Measurements from ENCODE around the gene FREY1.

Gene FREY1

GRCh38 chr11:45857961-45858474 is 49.1 kb downstream of the FREY1 start:
- no peak overlapping the region for H3K27ac ChIP-seq (replicated peaks)
- DNase-seq (ENCODE audit: low read depth in 1 of 2, low spot score in 1 of 2) = peak; percentile 17 to 31
- H3K4me3 ChIP-seq (replicated peaks; ENCODE audit: insufficient read depth, low read length) = no peak overlapping the region
- no peaks in the 10 kb centered on the region for H3K27me3 ChIP-seq (ENCODE audit: insufficient read depth, poor library complexity, severe bottlenecking)
- TF ChIP-seq, protein P1, sequence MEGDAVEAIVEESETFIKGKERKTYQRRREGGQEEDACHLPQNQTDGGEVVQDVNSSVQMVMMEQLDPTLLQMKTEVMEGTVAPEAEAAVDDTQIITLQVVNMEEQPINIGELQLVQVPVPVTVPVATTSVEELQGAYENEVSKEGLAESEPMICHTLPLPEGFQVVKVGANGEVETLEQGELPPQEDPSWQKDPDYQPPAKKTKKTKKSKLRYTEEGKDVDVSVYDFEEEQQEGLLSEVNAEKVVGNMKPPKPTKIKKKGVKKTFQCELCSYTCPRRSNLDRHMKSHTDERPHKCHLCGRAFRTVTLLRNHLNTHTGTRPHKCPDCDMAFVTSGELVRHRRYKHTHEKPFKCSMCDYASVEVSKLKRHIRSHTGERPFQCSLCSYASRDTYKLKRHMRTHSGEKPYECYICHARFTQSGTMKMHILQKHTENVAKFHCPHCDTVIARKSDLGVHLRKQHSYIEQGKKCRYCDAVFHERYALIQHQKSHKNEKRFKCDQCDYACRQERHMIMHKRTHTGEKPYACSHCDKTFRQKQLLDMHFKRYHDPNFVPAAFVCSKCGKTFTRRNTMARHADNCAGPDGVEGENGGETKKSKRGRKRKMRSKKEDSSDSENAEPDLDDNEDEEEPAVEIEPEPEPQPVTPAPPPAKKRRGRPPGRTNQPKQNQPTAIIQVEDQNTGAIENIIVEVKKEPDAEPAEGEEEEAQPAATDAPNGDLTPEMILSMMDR (IDR thresholded peaks at IDR 0.05; ENCODE audit: insufficient read depth, low read length) = no peak
- no peak for TF ChIP-seq POLR2AphosphoS5 (IDR thresholded peaks at IDR 0.05; ENCODE audit: low read depth)
- TF ChIP-seq GABPA (IDR thresholded peaks at IDR 0.05; ENCODE audit: low read depth) = no peak
- TF ChIP-seq REST (IDR thresholded peaks at IDR 0.05; ENCODE audit: insufficient replicate concordance, low read depth) = no peak
- no peak for TF ChIP-seq SPI1 (IDR thresholded peaks at IDR 0.05; ENCODE audit: borderline replicate concordance, low read depth)
